Large intestine (tissue), 3 donors: ENCODE measurements around the gene MYOG. TPM values are rescaled to one million over a fixed set of nuclear protein-coding genes. Genes with fewer than 3 reads are reported as not detected.

Experiments used
- DNase-seq, 2 donors: peaks; one replicate each; pipeline versions ENCODE4 v3.0.0 to v3.0.0-alpha.2; 2013
- H3K27ac ChIP-seq: one replicate; pipeline ENCODE4 v1.5.1; 2013; ENCODE audit warnings: low read length
- H3K27me3 ChIP-seq: 2 replicates; pipeline ENCODE4 v1.6.1; 2013; ENCODE audit warnings: low read length; ENCODE audit not compliant: control insufficient read depth, insufficient read depth
- H3K36me3 ChIP-seq: 2 replicates; pipeline ENCODE4 v1.6.1; 2013; ENCODE audit warnings: low read length; ENCODE audit not compliant: control insufficient read depth, insufficient read depth
- H3K4me1 ChIP-seq: one replicate; pipeline ENCODE4 v1.6.1; 2013; ENCODE audit warnings: low read length; ENCODE audit not compliant: control insufficient read depth, insufficient read depth
- H3K4me3 ChIP-seq: one replicate; pipeline ENCODE4 v1.5.1; 2013; ENCODE audit warnings: low read length
- H3K9me3 ChIP-seq: one replicate; pipeline ENCODE4 v1.6.1; 2013; ENCODE audit warnings: mild to moderate bottlenecking, low read depth, low read length, moderate library complexity; ENCODE audit not compliant: control insufficient read depth
- whole genome bisulfite sequencing: methylation state at CpG from one replicate; pipeline ENCODE4 v1.1.5; 2013; ENCODE audit warnings: low lambda C conversion rate; ENCODE audit not compliant: insufficient coverage; 5-methylcytosine and 5-hydroxymethylcytosine counted together
- polyA plus RNA-seq: library from polyadenylated mRNA; unstranded; fragments of 120-200 nt; gene quantifications from one replicate; pipeline ENCODE4 v1.2.1, GENCODE V29; 2013

MYOG gene
- polyA plus RNA-seq, 1 donor: 0.66 TPM

- 100% methylated on average over 2 of the region's 3 CpGs for WGBS
- no peak for DNase-seq
- Histone ChIP-seq H3K4me1 (no peaks in the 10 kb centered on the region), H3K36me3 (no peaks in the 10 kb centered on the region), H3K9me3 (no peaks in the 10 kb centered on the region), H3K27ac (no peak overlapping the region), H3K27me3 (no peaks in the 10 kb centered on the region), H3K4me3 (no peak overlapping the region)
These were observed 18.8 kb downstream of the MYOG start for GRCh38 chr1:203066965-203067364.

- no peak overlapping the region for H3K4me3 ChIP-seq
- H3K4me1 ChIP-seq: no peaks in the 10 kb centered on the region
- DNase-seq: no peak
- no peak overlapping the region for H3K27ac ChIP-seq
- peaks cover 5% of the 10 kb centered on the region for H3K27me3 ChIP-seq
- no peaks in the 10 kb centered on the region for H3K36me3 ChIP-seq
- no CpG with 5 or more reads among the region's 2 CpGs for WGBS
- H3K9me3 ChIP-seq: no peaks in the 10 kb centered on the region
These were observed 19.8 kb downstream of the MYOG start for GRCh38 chr1:203065986-203066385.

GRCh38 chr1:203065191-203065590 lies 20.6 kb downstream of the MYOG start:
- Histone ChIP-seq H3K9me3 (no peaks in the 10 kb centered on the region), H3K4me1 (no peaks in the 10 kb centered on the region), H3K27me3 (peaks cover 5% of the 10 kb centered on the region), H3K27ac (no peak overlapping the region), H3K36me3 (no peaks in the 10 kb centered on the region), H3K4me3 (no peak overlapping the region)
- no peak for DNase-seq
- WGBS: no CpG with 5 or more reads among the region's 7 CpGs

GRCh38 chr1:203063287-203063686 lies 22.5 kb downstream of the MYOG start:
- H3K36me3 ChIP-seq: no peaks in the 10 kb centered on the region
- 80% methylated on average over 5 of the region's 8 CpGs for WGBS

GRCh38 chr1:203060115-203060514 lies 25.7 kb downstream of the MYOG start:
- peaks cover 8% of the 10 kb centered on the region for H3K27me3 ChIP-seq
- H3K9me3 ChIP-seq: no peaks in the 10 kb centered on the region
- no peak for DNase-seq
- H3K27ac ChIP-seq: no peak overlapping the region
- no CpG with 5 or more reads among the region's 11 CpGs for WGBS
- H3K4me1 ChIP-seq: peaks cover 4% of the 10 kb centered on the region
- no peak overlapping the region for H3K4me3 ChIP-seq
- no peaks in the 10 kb centered on the region for H3K36me3 ChIP-seq

More at GRCh38 chr1:203063287-203063686, 22.5 kb downstream of the MYOG start:
- DNase-seq: no peak
- H3K9me3 ChIP-seq: no peaks in the 10 kb centered on the region
- H3K4me1 ChIP-seq: no peaks in the 10 kb centered on the region
- no peak overlapping the region for H3K4me3 ChIP-seq
- peaks cover 8% of the 10 kb centered on the region for H3K27me3 ChIP-seq
- H3K27ac ChIP-seq: no peak overlapping the region

- Histone ChIP-seq H3K4me3 (no peak overlapping the region), H3K27ac (no peak overlapping the region), H3K9me3 (no peaks in the 10 kb centered on the region), H3K27me3 (peaks cover 8% of the 10 kb centered on the region), H3K36me3 (no peaks in the 10 kb centered on the region), H3K4me1 (peaks cover 4% of the 10 kb centered on the region)
- no CpG with 5 or more reads among the region's 2 CpGs for WGBS
- no peak for DNase-seq
These were observed 26.3 kb downstream of the MYOG start for GRCh38 chr1:203059485-203059884.

GRCh38 chr1:203058676-203058935 lies 27.2 kb downstream of the MYOG start:
- H3K36me3 ChIP-seq: no peaks in the 10 kb centered on the region
- H3K9me3 ChIP-seq: no peaks in the 10 kb centered on the region
- H3K4me3 ChIP-seq: no peak overlapping the region
- H3K27ac ChIP-seq: no peak overlapping the region
- DNase-seq: no peak
- no CpG with 5 or more reads among the region's 1 CpG for WGBS
- peaks cover 8% of the 10 kb centered on the region for H3K27me3 ChIP-seq
- peaks cover 4% of the 10 kb centered on the region for H3K4me1 ChIP-seq

DNA sequence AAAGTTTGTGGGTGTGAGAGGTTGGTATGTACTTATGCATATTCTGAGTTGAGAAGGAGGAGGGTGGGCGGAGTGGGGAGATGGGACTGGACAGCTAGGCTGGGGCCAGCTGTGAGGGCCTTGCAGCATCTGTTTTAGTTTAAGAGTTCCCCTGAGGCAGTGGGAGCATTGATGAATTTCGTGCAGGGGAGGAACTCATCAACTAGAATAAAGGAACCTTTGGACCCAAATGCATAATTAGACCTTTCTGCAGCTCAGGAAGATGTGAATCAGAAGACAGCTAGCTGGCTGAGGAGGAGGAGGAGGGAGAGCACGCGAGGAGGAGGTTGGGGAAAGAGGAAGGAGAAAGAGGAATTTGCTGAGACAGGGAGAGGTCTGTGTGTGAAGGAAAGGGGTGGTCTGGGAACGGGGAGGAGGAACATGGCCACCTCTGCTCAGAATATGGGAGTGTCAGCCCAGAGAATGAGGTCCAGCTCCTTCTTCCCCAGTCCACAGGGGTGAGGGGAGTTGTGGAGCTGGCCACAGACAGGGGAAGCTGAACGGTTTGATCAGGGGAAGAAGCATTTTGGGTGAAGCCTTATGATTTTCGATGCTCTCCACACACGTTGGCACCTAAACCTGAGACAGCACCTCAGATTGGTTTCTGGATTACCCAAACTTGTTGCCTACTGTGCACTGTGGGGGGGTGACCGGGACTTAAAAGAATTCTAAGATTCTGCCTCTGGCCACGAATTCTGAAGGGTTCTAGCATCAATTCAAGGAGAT lies 27.7 kb downstream of the MYOG start:
- no peak overlapping the region for H3K4me3 ChIP-seq
- peaks cover 4% of the 10 kb centered on the region for H3K4me1 ChIP-seq
- H3K9me3 ChIP-seq: no peaks in the 10 kb centered on the region
- peaks cover 8% of the 10 kb centered on the region for H3K27me3 ChIP-seq
- no peak for DNase-seq
- H3K36me3 ChIP-seq: no peaks in the 10 kb centered on the region
- H3K27ac ChIP-seq: no peak overlapping the region
- no CpG with 5 or more reads among the region's 10 CpGs for WGBS

GRCh38 chr1:203056516-203056915 lies 29.3 kb downstream of the MYOG start:
- Histone ChIP-seq H3K27ac (no peak overlapping the region), H3K4me3 (no peak overlapping the region), H3K4me1 (peaks cover 4% of the 10 kb centered on the region), H3K36me3 (no peaks in the 10 kb centered on the region), H3K27me3 (peaks cover 7% of the 10 kb centered on the region), H3K9me3 (no peaks in the 10 kb centered on the region)
- WGBS: no CpG with 5 or more reads among the region's 6 CpGs
- DNase-seq: no peak

DNA sequence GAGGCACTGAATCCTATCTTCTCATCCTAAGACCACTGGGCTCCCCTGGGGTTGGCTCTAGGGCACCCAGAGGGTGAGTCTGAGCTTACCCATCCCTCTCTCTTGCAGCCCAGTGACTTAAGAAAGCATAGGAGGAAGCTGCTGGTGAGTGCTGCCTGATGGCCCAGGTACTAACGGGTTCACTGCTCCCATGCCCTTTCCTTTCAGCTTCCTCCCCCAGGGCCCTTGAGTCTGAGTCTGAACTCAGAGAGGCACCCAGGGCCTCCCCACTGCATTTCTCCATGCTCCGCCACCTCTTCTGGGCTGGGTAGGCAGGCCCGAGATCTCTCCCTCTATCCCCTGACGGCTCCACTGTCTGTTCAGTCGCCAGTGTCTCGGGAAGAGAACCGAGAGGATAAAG lies 29.8 kb downstream of the MYOG start:
- no peaks in the 10 kb centered on the region for H3K36me3 ChIP-seq
- DNase-seq: no peak
- no peak overlapping the region for H3K4me3 ChIP-seq
- no CpG with 5 or more reads among the region's 7 CpGs for WGBS
- H3K27ac ChIP-seq: no peak overlapping the region
- no peaks in the 10 kb centered on the region for H3K9me3 ChIP-seq
- peaks cover 3% of the 10 kb centered on the region for H3K27me3 ChIP-seq
- H3K4me1 ChIP-seq: peaks cover 4% of the 10 kb centered on the region

GRCh38 chr1:203055161-203055799 lies 30.5 kb downstream of the MYOG start:
- no peak overlapping the region for H3K27ac ChIP-seq
- H3K36me3 ChIP-seq: no peaks in the 10 kb centered on the region
- H3K9me3 ChIP-seq: no peaks in the 10 kb centered on the region
- DNase-seq: no peak
- no CpG with 5 or more reads among the region's 24 CpGs for WGBS
- no peak overlapping the region for H3K4me3 ChIP-seq
- peaks cover 4% of the 10 kb centered on the region for H3K4me1 ChIP-seq
- H3K27me3 ChIP-seq: peaks cover 3% of the 10 kb centered on the region
